ENCODE data around the gene DGKE. TPM values are rescaled to one million over a fixed set of nuclear protein-coding genes. Genes with fewer than 3 reads are reported as not detected.

The DGKE gene
- total and polyA plus RNA-seq, 2 donors (not counting 3 experiments of a cell fraction or from before 2014, with no cell fraction given): 4.9 to 22.9 TPM

GRCh38 chr17:56881685-56882295, 47.8 kb downstream of the DGKE start:
- Histone ChIP-seq H3K36me3 (ENCODE audit: control insufficient read depth in 2 of 2, extremely low read depth in 1 of 2, insufficient read depth in 2 of 2, low read length in 2 of 2) (peaks cover 0 to 2% of the 10 kb centered on the region in 2 experiments), H2AFZ (ENCODE audit: low read depth, low read length) (no peak overlapping the region), H3K4me1 (ENCODE audit: control insufficient read depth, extremely low read depth, insufficient read depth, low read length) (no peaks in the 10 kb centered on the region), H3K27ac (ENCODE audit: insufficient read depth, low read depth, low read length) (no peak overlapping the region), H3K9me1 (replicated peaks; ENCODE audit: control insufficient read depth, extremely low read depth, insufficient read depth, low read length) (no peaks in the 10 kb centered on the region), H3K79me2 (ENCODE audit: control insufficient read depth, insufficient read depth, low read length) (no peaks in the 10 kb centered on the region), H3K9me3 (replicated peaks; ENCODE audit: control insufficient read depth, insufficient read depth, low read length) (no peaks in the 10 kb centered on the region), H3K9ac (replicated peaks; ENCODE audit: extremely low read depth, insufficient read depth, low read length) (no peak overlapping the region), H3K4me3 (replicated peaks in 1 of 3; ENCODE audit: insufficient read depth in 1 of 3, low read depth in 1 of 3, low read length in 3 of 3) (no peak overlapping the region), H3K4me2 (ENCODE audit: insufficient read depth, low read length) (no peak overlapping the region), H3K27me3 (ENCODE audit: control insufficient read depth in 2 of 2, insufficient read depth in 2 of 2, low read length in 2 of 2) (no peaks in the 10 kb centered on the region), H4K20me1 (replicated peaks; ENCODE audit: control insufficient read depth, extremely low read depth, insufficient read depth, low read length) (no peaks in the 10 kb centered on the region)
- POLR2A ChIA-PET: no interaction called here
- dilution Hi-C loops (cut with MboI; ENCODE audit: extremely low pct_ligation_motif_present, low sequenced_read_pairs): no loop called here
- TF ChIP-seq EZH2 (IDR thresholded peaks at IDR 0.05; ENCODE audit: borderline replicate concordance, low read depth, low read length, severe bottlenecking): no peak
- no peak for TF ChIP-seq MYC (IDR thresholded peaks at IDR 0.05; ENCODE audit: low read depth, low read length)
- no peak for TF ChIP-seq POLR2AphosphoS5 (IDR thresholded peaks at IDR 0.05; ENCODE audit: insufficient read depth, low read depth, low read length)
- TF ChIP-seq, protein P1, sequence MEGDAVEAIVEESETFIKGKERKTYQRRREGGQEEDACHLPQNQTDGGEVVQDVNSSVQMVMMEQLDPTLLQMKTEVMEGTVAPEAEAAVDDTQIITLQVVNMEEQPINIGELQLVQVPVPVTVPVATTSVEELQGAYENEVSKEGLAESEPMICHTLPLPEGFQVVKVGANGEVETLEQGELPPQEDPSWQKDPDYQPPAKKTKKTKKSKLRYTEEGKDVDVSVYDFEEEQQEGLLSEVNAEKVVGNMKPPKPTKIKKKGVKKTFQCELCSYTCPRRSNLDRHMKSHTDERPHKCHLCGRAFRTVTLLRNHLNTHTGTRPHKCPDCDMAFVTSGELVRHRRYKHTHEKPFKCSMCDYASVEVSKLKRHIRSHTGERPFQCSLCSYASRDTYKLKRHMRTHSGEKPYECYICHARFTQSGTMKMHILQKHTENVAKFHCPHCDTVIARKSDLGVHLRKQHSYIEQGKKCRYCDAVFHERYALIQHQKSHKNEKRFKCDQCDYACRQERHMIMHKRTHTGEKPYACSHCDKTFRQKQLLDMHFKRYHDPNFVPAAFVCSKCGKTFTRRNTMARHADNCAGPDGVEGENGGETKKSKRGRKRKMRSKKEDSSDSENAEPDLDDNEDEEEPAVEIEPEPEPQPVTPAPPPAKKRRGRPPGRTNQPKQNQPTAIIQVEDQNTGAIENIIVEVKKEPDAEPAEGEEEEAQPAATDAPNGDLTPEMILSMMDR (IDR thresholded peaks at IDR 0.05; ENCODE audit: extremely low read depth in 1 of 2, insufficient read depth in 1 of 2, low read depth in 1 of 2, low read length in 2 of 2): no peak
- TF ChIP-seq MAX (IDR thresholded peaks at IDR 0.05; ENCODE audit: insufficient read depth, insufficient read length): no peak
- TF ChIP-seq POLR2A (IDR thresholded peaks at IDR 0.05; ENCODE audit: low read depth, low read length): no peak
- no peak for TF ChIP-seq FOS (IDR thresholded peaks at IDR 0.05; ENCODE audit: borderline replicate concordance, insufficient read depth, low read length)
- no peak for TF ChIP-seq GATA2 (IDR thresholded peaks at IDR 0.05; ENCODE audit: insufficient read depth, insufficient read length, low read depth, low read length)
- TF ChIP-seq JUN (IDR thresholded peaks at IDR 0.05; ENCODE audit: borderline replicate concordance, insufficient read depth, insufficient read length, low read depth): no peak
- intact Hi-C loops (cut with micrococcal nuclease): no loop called here
- DNase-seq (ENCODE audit: low read depth, low spot score): no peak
- CTCF ChIA-PET: no interaction called here
- BruUV-seq (replicated peaks): no TSS peak
- FAIRE-seq: no peak

Data from endothelial cell of umbilical vein (primary cell).